Coronary artery (tissue), 2 donors: ENCODE measurements around the gene DPM1.

Experiments used
- DNase-seq: peaks from one replicate; pipeline ENCODE4 v3.0.0-alpha.2; 2017; ENCODE audit warnings: low spot score
- H3K27ac ChIP-seq, 2 donors: fragments of 200-600 bp; sonication (generic); one replicate each; pipeline ENCODE4 v1.5.1; 2016 to 2019
- H3K4me3 ChIP-seq: fragments of 200-600 bp; sonication (generic); 2 replicates; pipeline ENCODE4 v1.5.1; 2016; ENCODE audit warnings: mild to moderate bottlenecking, moderate library complexity
- CTCF ChIP-seq: fragments of 200-600 bp; sonication (generic); IDR thresholded peaks from one replicate; pipeline ENCODE4 v1.5.1; 2019; ENCODE audit warnings: antibody characterized with exemption

Gene DPM1

GRCh38 chr20:50900261-50900660 is 58.1 kb downstream of the DPM1 start:
- H3K27ac ChIP-seq: no peak overlapping the region
- no peak for DNase-seq
- no peak for TF ChIP-seq CTCF
- H3K4me3 ChIP-seq: no peak overlapping the region

- TF ChIP-seq CTCF: no peak
- H3K27ac ChIP-seq: no peak overlapping the region
- no peak for DNase-seq
- H3K4me3 ChIP-seq: no peak overlapping the region
Measured at GRCh38 chr20:50898475-50898874, 59.9 kb downstream of the DPM1 start.

- no peak for TF ChIP-seq CTCF
- Histone ChIP-seq H3K4me3 (no peak overlapping the region), H3K27ac (no peak overlapping the region)
- no peak for DNase-seq
Measured at GRCh38 chr20:50895111-50895830, 63.1 kb downstream of the DPM1 start.

- no peak for TF ChIP-seq CTCF
- Histone ChIP-seq H3K4me3 (no peak overlapping the region), H3K27ac (no peak overlapping the region)
- no peak for DNase-seq
Measured at GRCh38 chr20:50893620-50894019, 64.7 kb downstream of the DPM1 start.

GRCh38 chr20:50892394-50892793 is 65.9 kb downstream of the DPM1 start:
- Histone ChIP-seq H3K4me3 (no peak overlapping the region), H3K27ac (no peak overlapping the region)
- no peak for DNase-seq
- no peak for TF ChIP-seq CTCF

- H3K4me3 ChIP-seq: no peak overlapping the region
- no peak for DNase-seq
- no peak for TF ChIP-seq CTCF
- H3K27ac ChIP-seq: no peak overlapping the region
Measured at GRCh38 chr20:50891138-50891537, 67.2 kb downstream of the DPM1 start.

- no peak for DNase-seq
- H3K27ac ChIP-seq: no peak overlapping the region
- no peak overlapping the region for H3K4me3 ChIP-seq
- no peak for TF ChIP-seq CTCF
Measured at GRCh38 chr20:50887576-50887975, 70.8 kb downstream of the DPM1 start.
